IMR-90 (cell line): ENCODE measurements around the gene SLC22A4.
A peak's percentile ranks its signal among the peaks of the same experiment; 100 is the strongest.

Source experiments
- BHLHE40 ChIP-seq: fragments of 150-350 bp; IDR thresholded peaks from 2 replicates; pipeline ENCODE4 v1.6.1; 2016; ENCODE audit warnings: mild to moderate bottlenecking, low read depth, low read length
- CHD1 ChIP-seq: IDR thresholded peaks from 2 replicates; pipeline ENCODE4 v1.6.1; 2012; ENCODE audit warnings: low read depth, low read length, improper control_type of control experiment
- POLR2A ChIP-seq: IDR thresholded peaks from 2 replicates; pipeline ENCODE4 v1.6.1; 2012; ENCODE audit warnings: mild to moderate bottlenecking, low read depth, low read length
- RAD21 ChIP-seq: IDR thresholded peaks from 2 replicates; pipeline ENCODE4 v1.6.1; 2012; ENCODE audit warnings: low read length, improper control_type of control experiment
- RCOR1 ChIP-seq: IDR thresholded peaks from 2 replicates; pipeline ENCODE4 v1.6.1; 2012; ENCODE audit warnings: mild to moderate bottlenecking, low read length, improper control_type of control experiment; ENCODE audit not compliant: insufficient replicate concordance
- SMC3 ChIP-seq: fragments of 150-350 bp; IDR thresholded peaks from 2 replicates; pipeline ENCODE4 v1.6.1; 2016; ENCODE audit warnings: low read depth, mild to moderate bottlenecking, antibody characterized with exemption, low read length, moderate library complexity
- USF2 ChIP-seq: fragments of 150-350 bp; IDR thresholded peaks from 2 replicates; pipeline ENCODE4 v1.6.1; 2017; ENCODE audit warnings: mild to moderate bottlenecking, antibody characterized with exemption, low read length, low read depth
- TF ChIP-seq, protein P1 (sequence below): conservative IDR thresholded peaks from 2 replicates; pipeline ENCODE4 v1.5.1; 2012; ENCODE audit warnings: mild to moderate bottlenecking, low read depth, low read length, improper control_type of control experiment

GRCh38 chr5:132283423-132284043, 10.7 kb upstream of the SLC22A4 start:
- TF ChIP-seq RCOR1 (no peak), USF2 (no peak), SMC3 (0 out of 2 replicates have a peak, but pooled peaks have one; percentile 26), BHLHE40 (peak; percentile 93), POLR2A (no peak), RAD21 (peak; percentile 56), CHD1 (no peak)
- TF ChIP-seq, protein P1, sequence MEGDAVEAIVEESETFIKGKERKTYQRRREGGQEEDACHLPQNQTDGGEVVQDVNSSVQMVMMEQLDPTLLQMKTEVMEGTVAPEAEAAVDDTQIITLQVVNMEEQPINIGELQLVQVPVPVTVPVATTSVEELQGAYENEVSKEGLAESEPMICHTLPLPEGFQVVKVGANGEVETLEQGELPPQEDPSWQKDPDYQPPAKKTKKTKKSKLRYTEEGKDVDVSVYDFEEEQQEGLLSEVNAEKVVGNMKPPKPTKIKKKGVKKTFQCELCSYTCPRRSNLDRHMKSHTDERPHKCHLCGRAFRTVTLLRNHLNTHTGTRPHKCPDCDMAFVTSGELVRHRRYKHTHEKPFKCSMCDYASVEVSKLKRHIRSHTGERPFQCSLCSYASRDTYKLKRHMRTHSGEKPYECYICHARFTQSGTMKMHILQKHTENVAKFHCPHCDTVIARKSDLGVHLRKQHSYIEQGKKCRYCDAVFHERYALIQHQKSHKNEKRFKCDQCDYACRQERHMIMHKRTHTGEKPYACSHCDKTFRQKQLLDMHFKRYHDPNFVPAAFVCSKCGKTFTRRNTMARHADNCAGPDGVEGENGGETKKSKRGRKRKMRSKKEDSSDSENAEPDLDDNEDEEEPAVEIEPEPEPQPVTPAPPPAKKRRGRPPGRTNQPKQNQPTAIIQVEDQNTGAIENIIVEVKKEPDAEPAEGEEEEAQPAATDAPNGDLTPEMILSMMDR: peak; percentile 63
